UCSD-AML1 (cell line): Measurements from ENCODE around the gene INSC.

Source experiments
- DNase-seq: peaks from one replicate; lab custom pipeline; 2025; ENCODE audit not compliant: unreplicated experiment; lab: John Stamatoyannopoulos, UW

The INSC gene

DNA sequence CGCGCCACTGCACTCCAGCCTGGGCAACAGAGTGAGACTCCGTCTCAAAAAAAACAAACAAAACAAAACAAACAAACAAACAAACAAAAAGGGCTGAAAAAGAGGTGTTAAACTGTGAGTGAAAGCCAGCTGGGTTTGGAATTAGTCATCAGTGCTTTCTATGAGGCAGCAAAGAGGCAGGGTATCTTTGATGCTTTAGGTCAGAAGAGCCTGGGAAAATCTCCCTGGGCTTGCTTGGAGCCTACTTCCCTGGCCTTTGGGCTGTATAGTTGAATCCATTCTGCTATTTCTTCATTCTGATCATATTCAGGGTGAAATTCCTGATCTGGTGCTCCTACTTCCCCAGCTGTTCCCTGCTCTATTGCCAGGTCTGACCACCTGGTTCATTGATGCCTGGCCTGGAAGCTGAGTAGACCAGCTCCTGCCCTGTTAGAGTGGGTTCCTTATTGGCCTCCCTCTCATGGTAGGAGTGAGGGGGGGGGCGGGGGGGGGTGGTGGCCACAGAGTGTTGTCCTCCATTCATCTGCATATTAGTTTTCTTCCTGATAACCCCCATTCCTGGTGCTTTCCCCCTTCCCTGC, 65.6 kb downstream of the INSC start:
- no peak for DNase-seq

DNA sequence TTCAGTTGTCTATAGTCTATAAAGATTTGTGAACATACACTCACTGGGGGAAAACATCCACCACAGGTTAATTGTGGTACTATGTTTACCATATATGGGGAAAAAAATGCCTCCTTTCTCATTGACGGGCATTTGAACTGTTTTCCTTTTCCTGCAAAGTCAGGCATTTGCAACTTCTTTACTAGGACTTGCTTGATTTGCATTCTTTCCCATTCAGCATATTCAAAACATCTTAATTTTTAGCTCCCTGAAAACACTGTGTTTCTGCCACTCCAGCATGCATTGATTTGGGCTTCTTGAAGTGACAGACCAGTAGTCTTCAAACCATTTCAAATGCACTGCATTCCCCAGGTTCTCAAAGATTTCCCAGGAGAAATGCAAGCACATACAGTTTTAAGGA, 67.6 kb downstream of the INSC start:
- DNase-seq: no peak

DNA sequence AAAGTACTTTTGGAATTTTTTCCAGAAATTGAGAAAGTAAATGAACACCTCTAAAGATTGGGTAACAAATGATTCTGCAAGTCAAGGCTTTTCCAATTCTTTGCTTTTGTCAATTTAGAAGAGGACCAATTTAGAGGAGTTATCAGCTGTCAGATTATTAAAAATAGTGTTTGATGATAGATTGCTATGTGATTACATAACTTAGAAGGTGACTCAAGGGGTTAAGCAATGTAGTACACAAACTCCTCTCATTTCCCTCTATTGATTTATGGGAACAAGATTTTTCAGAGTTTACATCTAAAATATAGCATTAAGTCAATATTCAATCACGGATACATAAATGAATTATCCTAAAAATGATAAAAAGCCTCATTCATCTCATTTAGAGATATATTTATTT, 70.3 kb downstream of the INSC start:
- no peak for DNase-seq

DNA sequence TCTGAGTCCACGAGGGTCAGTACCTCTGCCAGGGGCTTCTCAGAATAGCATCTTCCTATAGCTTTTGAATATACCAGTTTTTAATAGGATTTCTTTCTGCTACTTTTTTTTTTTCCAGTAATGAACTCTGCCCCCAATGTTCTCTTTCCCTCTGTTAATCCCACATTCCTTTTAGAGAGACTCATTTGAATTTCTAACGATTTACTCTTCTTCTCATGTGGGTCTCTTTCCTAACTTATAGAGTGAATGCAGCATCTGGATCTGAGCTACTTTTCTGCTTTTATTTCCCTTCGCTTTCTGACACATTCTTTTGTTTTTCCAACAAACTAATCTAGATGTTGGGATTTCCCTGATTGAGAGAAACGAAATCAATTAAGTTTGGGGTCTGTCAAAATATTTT, 71.4 kb downstream of the INSC start:
- DNase-seq: no peak

DNA sequence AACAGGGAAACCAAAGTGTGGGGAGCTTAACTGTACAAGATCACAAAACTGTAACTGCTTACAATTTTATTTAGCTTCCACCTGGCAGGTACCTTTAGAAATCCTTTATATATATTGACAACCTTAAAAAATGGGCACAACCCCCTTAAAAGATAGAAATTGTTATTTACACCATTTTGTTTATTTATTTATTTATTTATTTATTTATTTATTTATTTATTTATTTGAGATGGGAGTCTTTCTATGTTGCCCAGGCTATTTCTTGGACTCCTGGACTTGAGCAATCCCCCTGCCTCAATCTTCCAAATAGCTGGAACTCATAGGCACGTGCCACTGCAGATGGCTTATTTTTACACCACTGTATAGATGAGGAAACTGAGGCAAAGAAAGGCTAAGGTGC, 74.5 kb downstream of the INSC start:
- DNase-seq: no peak

DNA sequence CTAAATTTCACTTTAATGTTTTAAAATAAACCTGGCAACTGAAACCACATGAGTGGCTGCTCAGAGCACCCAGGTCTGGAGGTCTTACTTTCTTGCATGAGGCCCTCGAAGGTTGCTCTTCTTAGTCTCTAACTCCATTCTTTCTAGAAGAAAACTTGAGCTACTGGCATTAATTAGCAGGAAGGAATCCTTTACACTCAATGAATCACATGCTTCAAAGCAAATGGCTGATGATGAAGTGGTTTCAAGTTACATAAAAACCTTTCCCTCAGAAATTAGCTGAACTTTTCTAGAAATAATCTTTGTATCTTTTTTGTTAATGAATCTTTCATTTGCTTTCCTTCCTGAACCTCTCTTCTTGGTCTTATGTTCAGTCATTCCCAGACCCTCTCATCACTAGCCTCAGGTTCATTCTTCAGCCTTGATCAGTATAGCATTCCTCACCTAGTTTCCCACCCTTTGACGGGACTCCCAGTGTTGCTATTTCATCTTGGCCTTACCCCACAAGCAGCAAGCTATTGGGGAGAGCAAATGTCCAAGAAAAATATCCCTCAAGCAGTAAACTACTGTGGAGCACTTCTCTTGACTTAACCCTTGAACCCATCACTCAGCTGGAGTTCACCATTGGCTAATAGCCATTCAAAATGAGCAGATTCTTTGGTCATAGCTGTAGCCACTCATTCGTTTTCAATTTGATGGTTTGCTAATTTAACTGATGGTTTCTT, 75.1 kb downstream of the INSC start:
- no peak for DNase-seq

DNA sequence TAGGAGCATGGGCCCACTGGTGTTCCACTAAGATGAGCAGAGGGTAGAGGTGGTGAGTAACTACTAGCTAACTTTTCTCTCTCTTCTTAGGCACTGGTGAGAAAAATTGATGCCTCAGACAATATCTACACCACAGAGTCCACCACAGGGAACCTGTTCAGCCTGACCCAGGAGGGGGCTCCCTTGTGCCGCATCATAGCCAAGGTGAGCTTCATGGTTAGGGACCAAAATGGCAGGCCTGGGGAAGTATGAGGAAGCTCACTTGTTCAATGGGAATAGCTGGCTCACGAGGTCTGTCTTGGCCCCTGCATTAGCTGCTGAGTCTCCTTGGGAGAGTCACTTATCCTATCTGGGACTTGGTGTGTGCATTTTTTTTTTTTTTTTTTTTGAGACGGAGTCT, 75.9 kb downstream of the INSC start:
- no peak for DNase-seq

DNA sequence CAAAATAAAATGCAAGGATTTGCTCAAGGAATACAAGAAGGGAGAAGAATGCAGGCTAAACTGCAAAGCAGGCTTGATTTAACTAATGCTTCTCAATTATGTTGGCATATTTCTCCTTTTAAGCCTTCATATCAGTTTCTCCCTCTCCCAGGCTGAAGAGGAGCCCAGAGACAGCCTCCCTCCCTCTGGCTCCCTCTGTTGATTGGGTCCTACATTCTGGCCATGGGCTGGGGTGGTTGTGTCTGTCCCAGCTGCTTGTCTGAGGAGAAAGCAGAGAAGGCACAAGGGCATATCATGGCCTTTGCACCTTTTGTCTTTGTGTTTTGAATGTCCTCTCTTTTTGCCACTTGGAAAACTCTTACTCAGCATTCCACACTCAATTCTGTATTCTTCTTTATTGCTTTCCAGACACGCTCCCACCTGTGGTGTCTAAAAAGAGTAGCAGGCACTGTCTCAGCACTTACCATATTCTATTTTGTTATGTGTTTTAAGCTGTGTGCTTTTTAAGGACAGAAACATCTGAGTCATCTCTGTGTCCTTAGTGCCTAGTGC, 77.4 kb downstream of the INSC start:
- no peak for DNase-seq

DNA sequence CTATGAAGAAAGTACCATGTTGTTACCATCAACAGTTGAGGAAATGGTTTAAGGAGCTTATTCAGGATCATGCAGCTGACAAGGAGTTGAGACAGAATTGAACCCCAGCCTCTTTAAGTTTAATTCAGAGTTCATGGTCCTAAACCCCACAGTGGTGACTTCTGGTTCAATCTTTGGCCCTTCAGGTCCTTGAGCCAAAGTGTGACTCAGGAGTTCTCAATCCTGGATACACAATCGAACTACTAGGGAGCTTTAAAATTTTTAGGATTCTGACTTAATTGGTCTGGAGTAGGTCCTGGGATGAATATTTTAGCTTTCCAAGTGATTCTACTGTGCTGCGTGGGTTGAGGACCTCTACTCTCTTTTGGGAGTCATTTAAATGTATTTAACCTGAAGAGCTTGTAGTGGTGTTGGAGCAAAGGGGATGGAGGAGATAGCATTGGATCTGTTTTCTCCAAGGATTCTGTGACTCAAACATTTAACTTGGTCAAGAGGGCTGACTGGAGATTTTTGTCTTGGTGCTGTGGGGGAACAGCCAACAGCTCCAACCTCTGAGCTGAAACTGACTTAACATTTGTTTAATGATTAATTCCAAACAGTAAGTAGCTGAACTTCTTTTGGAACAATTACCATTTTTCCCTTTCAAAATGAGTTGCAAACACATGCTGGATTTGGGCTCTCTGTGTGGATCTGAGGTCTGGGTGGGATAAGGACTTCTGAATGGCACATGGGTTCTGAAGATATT, 80.1 kb downstream of the INSC start:
- DNase-seq: no peak

DNA sequence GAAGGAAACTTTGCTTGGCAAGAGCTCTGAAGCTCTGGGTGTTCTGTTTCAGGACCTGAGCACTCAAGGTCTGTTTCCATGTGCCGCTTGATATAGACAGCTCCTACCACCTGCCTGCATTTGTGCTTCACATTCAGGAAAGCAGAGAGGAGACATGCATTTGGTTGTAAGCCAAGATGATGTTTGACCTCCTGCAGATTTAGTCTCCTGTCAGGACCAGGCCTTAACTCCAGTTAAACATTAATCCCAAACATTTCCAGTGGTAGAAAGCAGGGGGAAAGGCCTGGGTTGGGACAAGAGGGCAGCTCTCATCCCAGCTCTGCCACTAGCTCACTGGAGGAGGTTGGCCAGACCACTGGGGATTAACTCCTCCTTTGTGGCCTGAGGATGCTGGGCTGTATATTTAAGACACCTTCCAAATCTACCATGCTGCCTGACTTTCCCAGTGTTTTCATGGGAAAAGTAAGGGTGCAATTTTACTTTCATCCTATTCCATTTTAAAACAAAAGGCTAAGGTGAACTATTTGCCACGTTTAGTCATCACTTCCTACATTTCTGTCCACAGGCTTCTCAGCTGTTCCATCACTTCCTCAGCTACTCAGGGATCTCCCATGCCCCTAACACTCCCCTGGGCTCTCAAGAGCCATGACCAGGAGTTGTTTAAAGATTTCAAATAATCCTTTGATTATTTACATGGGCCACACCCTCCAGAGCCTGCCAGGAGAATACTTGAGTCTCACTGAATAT, 80.9 kb downstream of the INSC start:
- no peak for DNase-seq

DNA sequence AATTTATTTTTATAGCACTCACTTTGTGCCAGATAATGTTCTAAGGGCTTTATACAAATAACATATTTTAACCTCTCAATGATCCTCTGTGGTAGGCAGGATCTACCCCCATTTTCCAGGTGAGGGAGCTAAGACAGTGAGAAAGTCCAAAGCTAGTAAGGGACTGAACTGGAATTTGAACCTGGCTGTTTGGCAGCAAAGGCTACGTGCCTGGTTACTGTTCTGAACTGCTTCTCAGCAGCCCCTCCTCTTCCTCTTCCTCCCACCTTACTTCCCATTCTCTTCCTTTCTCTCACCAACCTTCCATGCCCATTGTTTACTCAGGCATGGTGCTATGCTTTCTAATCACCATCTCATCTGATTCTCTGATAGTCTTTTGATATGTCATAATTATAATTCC, 82.0 kb downstream of the INSC start:
- DNase-seq: no peak

DNA sequence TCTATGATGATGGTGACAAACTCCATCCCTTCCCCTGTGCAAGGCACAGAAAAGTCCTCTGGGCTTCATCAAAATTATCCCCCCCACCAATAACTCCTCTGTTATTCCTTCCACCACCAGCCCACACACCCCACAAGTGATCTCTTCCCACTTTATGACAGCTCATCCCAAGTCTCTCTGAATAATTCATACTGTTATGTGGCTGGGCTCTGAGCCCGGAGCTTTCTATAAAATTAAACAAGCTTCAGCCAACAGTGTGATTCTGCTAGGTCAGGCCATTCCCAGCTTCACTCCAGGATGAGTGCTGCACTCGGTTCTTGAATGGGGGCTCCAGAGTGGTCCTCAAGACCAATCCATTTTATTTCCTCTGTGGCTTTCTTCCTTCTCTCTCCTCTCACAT, 83.0 kb downstream of the INSC start:
- no peak for DNase-seq

DNA sequence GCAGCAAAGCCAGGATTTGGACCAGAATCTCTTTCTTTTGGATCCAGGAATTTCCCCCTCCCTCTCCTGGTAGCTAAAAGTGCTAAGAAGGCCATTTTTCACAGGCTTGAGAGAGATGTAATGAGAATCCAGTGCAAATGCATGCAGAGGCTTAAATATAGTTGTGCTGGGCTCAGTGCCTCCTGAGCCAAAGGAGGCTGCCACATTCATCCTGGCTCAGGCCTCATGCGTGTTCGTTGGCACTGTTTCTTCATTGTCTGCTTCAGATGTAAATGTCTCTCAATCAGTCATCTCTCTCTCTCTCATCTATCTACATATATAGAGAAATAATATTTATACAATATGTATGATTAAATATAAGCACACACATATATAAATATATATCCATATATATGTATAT, 83.6 kb downstream of the INSC start:
- DNase-seq: no peak

DNA sequence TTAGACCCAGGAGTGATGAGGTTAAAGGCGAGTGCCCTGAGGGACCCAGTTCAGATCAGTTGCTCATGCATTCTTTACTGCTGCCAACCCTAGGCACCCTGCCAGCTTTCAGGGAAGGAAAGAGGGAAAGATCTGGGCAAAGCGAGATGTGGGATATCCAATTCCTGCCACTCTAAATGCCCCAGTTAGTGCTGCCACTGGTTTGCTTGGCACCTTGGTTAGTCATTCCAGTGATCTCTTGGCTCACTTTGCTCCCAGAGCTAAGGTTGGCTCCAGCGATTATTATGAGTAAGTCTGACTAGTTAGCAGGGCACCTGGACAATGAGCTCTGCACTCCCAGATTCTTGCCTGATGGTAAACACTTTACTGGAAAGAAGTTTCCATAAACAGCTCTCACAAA, 85.0 kb downstream of the INSC start:
- DNase-seq: no peak

DNA sequence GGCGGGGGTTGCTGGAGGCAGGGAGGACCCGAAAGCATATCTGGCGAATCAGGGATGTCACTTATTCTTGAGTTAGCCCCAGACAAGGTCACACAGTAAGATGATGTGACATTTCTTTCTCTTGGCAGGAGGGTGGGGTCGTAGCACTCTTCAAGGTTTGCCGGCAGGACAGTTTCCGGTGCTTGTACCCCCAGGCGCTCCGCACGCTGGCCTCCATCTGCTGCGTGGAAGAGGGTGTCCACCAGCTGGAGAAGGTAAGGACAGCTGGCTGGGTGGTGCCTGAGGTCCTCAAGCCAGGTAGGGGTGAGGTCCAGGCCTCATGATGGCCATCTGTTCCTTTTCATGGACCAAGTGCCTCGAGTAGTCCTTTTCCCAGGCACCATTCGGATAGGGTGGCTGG, 86.0 kb downstream of the INSC start:
- DNase-seq: no peak

DNA sequence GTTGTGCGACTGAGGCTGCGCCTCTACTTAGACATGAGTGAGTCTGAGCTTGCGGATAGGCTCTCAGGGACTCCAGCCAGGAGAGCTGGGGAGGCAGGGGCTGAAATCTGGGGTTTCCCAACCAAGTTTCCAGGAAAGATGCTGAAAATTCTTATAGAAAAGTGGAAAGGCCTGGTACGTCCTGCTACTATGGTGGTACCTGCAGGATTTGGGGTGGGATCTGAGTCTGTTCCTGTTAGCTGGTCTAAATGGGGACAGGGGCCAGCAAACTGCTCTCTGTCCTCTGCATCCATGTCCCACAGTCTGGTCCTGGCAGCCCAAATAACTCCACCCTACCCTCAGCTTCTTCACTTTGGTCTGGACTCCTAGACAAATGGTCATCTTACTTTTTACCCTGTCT, 86.9 kb downstream of the INSC start:
- no peak for DNase-seq

DNA sequence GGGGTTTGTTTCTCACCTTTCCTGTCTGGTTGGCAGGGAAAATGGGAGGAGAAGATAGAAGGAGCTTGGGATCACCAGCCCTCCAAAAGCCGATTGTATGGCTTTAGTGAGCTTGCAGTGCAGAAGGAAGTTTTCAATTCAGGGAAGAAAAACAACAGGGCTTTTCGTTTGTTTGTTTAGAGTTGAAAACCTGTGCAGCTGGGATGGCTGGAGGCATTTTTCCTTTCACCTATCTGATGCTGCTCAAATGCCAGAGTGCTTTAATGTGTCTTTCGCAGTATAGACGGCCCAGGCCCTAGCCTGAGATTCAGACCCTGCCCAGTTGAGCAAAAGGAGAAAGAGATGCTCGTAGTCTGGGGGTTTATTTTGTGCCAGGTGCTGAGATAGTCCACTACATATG, 87.9 kb downstream of the INSC start:
- DNase-seq: no peak

DNA sequence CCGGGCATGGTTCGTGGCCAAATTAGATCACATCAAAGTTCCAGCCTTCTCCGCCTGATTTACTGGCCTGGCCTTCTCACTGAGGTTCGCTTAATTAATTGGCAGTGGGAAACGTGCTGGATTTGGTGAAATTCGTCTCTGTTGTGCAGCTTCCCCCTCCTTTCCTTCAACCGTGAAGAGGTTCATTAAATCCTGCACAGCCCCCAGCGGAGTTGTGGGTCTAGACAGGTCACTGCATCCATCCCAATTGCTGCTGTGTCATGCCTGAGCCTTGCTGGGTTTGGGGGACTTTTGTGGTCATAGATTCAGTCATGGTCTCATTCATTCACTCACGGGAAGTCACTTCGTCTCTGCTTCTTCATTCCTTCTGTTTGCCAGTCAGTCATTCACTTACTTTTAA, 90.0 kb downstream of the INSC start:
- DNase-seq: no peak

DNA sequence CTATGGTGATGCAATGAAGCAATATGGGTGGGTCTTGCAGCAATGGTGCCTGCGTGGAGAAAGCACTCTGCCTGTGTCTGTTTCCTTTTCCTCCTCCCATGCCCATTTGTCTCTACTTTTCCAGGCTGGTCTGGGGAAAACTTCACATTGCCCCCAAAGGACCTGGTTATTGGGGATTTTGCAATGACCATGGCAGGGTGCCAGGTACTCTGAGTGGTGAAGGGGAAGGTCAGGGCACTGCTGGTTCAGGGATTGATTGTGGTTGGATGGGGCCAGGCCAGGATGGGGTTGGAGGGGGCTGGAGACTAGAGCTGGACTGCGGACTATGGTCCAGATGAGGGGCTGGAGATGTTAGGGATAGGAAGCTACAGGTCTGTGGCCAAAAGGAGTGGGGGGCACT, 92.1 kb downstream of the INSC start:
- DNase-seq: no peak

DNA sequence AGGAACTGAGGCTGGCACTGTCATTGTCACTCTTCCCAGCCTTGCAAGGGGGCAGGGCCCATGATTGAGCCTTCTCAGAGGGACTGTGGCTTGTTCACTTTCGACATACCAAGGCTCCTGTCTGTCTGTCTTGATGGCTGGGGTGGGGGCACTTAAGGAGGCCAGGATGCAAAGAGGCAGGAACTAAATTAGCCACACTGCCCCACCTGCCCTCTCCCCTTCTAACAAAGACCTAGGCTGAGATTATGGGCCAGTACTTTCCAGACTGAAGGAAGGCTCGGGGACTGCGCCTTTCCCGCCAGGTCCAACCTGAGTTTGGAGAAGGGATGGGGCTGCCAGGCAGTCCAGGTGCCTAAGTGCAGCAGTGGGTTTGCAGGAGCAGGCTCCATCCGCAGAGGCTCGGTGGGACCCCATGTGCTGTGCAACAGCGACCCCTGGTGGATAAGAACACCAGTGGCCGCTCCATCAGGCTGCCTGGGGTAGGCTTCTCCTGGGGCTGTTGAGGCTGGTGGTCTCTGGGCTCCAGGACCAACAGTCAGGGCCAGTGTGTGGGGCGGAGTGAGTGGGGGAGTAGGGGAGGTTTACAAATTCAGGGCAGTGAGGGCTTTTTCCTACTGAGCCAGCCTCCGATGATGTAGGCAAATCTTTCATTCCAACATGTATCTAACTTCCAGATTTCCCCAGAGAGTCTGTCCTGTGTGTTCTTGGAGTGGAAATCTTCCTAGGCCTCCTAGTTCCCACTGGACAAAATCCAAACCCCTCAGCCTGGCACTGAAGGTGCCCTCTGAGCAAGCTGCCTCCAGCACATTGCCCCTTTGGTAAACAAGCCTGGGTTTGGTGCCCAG, 93.9 kb downstream of the INSC start:
- DNase-seq: peak; percentile 57

DNA sequence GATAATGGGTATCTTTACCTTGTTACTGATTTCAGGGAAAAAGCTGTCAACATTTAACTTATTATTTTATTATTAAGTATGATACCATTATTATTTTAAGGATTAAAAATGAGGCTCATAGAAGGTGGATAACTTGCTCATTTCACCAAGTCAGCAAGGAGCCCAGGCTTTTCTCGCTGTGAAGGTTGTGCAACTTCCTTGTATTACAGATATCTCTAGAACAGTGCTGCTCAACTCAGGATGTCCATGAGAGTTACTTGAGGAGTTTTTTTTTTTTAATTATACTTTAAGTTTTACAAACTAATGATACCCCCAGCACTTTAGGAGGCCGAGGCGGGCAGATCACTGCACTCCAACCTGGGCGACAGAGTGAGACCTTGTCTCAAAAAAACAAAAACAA, 98.2 kb downstream of the INSC start:
- no peak for DNase-seq
